HepG2 (cell line): ENCODE results near the gene AGR3. TPM values are rescaled to one million over a fixed set of nuclear protein-coding genes. Genes with fewer than 3 reads are reported as not detected.

Experiments
- ATAC-seq: fragments of 200-7000 bp; cut with Tn5 transposase; 3 replicates; pipeline ENCODE4 v1.9.1; 2020; ENCODE audit warnings: mild to moderate bottlenecking, moderate library complexity
- BruUV-seq: library from RNA; stranded (reverse); fragments of 400-500 nt; replicated peaks from 2 replicates; lab custom pipeline; 2021; lab: Mats Ljungman, UMichigan
- CTCF ChIA-PET: fragments of 300-600 bp; formaldehyde crosslinking; extraction: SDS; loops from one replicate; lab custom pipeline; 2021; ENCODE audit warnings: low total read pairs, inconsistent platforms, low intra/inter-chr PET ratio; lab: Yijun Ruan, JAX
- POLR2A ChIA-PET: fragments of 350-600 bp; sonication (Branson Sonifier 250); formaldehyde crosslinking; loops from one replicate; lab custom pipeline; 2020; ENCODE audit warnings: antibody characterized with exemption, inconsistent platforms; lab: Yijun Ruan, JAX
- DNase-seq: peaks from one replicate; pipeline ENCODE4 v3.0.0-alpha.2; 2015; ENCODE audit warnings: low spot score
- FAIRE-seq: peaks from 3 replicates; lab custom pipeline; 2011; peaks lifted over from hg19 to GRCh38; lab: Jason Lieb, UNC
- H2AFZ ChIP-seq: one replicate; pipeline ENCODE4 v1.6.1; 2011; ENCODE audit warnings: low read length, inconsistent platforms
- H3K27ac ChIP-seq: fragments of 300-600 bp; 3 replicates; pipeline ENCODE4 v1.8.0; 2011; ENCODE audit warnings: mixed run types, mild to moderate bottlenecking, mixed read lengths, low read length, inconsistent platforms; ENCODE audit not compliant: insufficient read depth; ENCODE audit errors: extremely low read length
- H3K27me3 ChIP-seq, 2 experiments: fragments of 200-600 bp in 1 of 2; 2 replicates in 1 of 2; 3 replicates in 1 of 2; pipeline versions ENCODE4 v1.6.0 to v1.8.0; 2011; ENCODE audit warnings: low read length in 2 of 2, mild to moderate bottlenecking in 2 of 2, moderate library complexity in 2 of 2, inconsistent platforms in 1 of 2; ENCODE audit not compliant: insufficient read depth in 2 of 2, control insufficient read depth in 1 of 2
- H3K36me3 ChIP-seq, 2 experiments: fragments of 200-600 bp in 1 of 2; replicated peaks in 1 of 2; 2 replicates in 1 of 2; 3 replicates in 1 of 2; pipeline versions ENCODE4 v1.5.1 to v1.8.0; 2011; ENCODE audit warnings: low read length in 2 of 2, inconsistent platforms in 1 of 2; ENCODE audit not compliant: insufficient read depth in 2 of 2, control insufficient read depth in 1 of 2
- H3K4me1 ChIP-seq: 2 replicates; pipeline ENCODE4 v1.5.1; 2012; ENCODE audit warnings: low read length, inconsistent platforms; ENCODE audit not compliant: insufficient read depth
- H3K4me2 ChIP-seq: 2 replicates; pipeline ENCODE4 v1.6.0; 2011; ENCODE audit warnings: low read depth, low read length, inconsistent platforms
- H3K4me3 ChIP-seq, 3 experiments: fragments of 200-600 bp in 1 of 3; sonication (generic), shearing (Covaris generic) in 1 of 3; replicated peaks in 1 of 3; 2 replicates each; pipeline ENCODE4 v1.5.1; 2011 to 2016; ENCODE audit warnings: low read length in 3 of 3, inconsistent platforms in 2 of 3, low read depth in 2 of 3, mild to moderate bottlenecking in 2 of 3, control low read depth in 1 of 3, mixed read lengths in 1 of 3; ENCODE audit not compliant: insufficient read depth in 1 of 3
- H3K79me2 ChIP-seq: one replicate; pipeline ENCODE4 v1.6.1; 2011; ENCODE audit warnings: low read length, inconsistent platforms; ENCODE audit not compliant: insufficient read depth
- H3K9ac ChIP-seq: 2 replicates; pipeline ENCODE4 v1.6.0; 2011; ENCODE audit warnings: mild to moderate bottlenecking, low read depth, low read length, inconsistent platforms; ENCODE audit not compliant: insufficient read depth
- H3K9me3 ChIP-seq: 2 replicates; pipeline ENCODE4 v1.5.1; 2012; ENCODE audit warnings: mild to moderate bottlenecking, low read length
- H4K20me1 ChIP-seq: 2 replicates; pipeline ENCODE4 v1.6.0; 2011; ENCODE audit warnings: inconsistent platforms, mild to moderate bottlenecking, low read length, moderate library complexity; ENCODE audit not compliant: insufficient read depth
- HIVEP1 ChIP-seq: sonication (generic); formaldehyde crosslinking; IDR thresholded peaks from 2 replicates; pipeline ENCODE4 v1.4.0; 2020; ENCODE audit warnings: mild to moderate bottlenecking, missing genetic modification reagents
- HOXA9 ChIP-seq: sonication (generic); formaldehyde crosslinking; IDR thresholded peaks from 2 replicates; pipeline ENCODE4 v1.8.1; 2022; ENCODE audit warnings: missing genetic modification reagents, mild to moderate bottlenecking, moderate library complexity, borderline replicate concordance
- TBX3 ChIP-seq: fragments of 450-650 bp; IDR thresholded peaks from 2 replicates; pipeline ENCODE4 v1.6.1; 2017; ENCODE audit warnings: antibody characterized with exemption, mild to moderate bottlenecking, inconsistent platforms, borderline replicate concordance
- U2AF2 ChIP-seq: fragments of 200-400 bp; formaldehyde crosslinking; IDR thresholded peaks from 2 replicates; pipeline ENCODE4 v1.6.1; 2017; ENCODE audit warnings: low read depth, mild to moderate bottlenecking, low read length
- ZFAT ChIP-seq: sonication (generic); formaldehyde crosslinking; conservative IDR thresholded peaks from 2 replicates; pipeline ENCODE4 v1.8.1; 2023; ENCODE audit warnings: missing genetic modification reagents, inconsistent platforms
- ZKSCAN8 ChIP-seq: IDR thresholded peaks from 2 replicates; pipeline ENCODE4 v1.6.1; 2016; ENCODE audit warnings: borderline replicate concordance, missing genetic modification reagents, missing compliant biosample characterization
- ZNF3 ChIP-seq: IDR thresholded peaks from 2 replicates; pipeline ENCODE4 v1.7.0; 2017; ENCODE audit warnings: inconsistent platforms
- ZNF83 ChIP-seq: sonication (generic); formaldehyde crosslinking; IDR thresholded peaks from 2 replicates; pipeline ENCODE4 v1.4.0; 2020; ENCODE audit warnings: missing genetic modification reagents, mild to moderate bottlenecking, borderline replicate concordance
- WGBS: methylation state at CpG from one replicate; pipeline ENCODE4 v1.1.6; 2017; ENCODE audit warnings: low lambda C conversion rate; 5-methylcytosine and 5-hydroxymethylcytosine counted together
- in situ Hi-C: cut with HindIII; loops from 2 replicates; pipeline ENCODE4 v1.10.0; 2017; ENCODE audit warnings: low pct_unique_long_range_greater_than_20kb; ENCODE audit not compliant: extremely low pct_ligation_motif_present
- intact Hi-C: fragments of 100-400 bp; cut with micrococcal nuclease; formaldehyde crosslinking; loops from one replicate; pipeline ENCODE4 v1.10.0; 2022; ENCODE audit not compliant: unreplicated experiment
- polyA plus RNA-seq, 8 experiments: library from polyadenylated mRNA; depleted of rRNA in 3 of 8; stranded (reverse) in 7 of 8; unstranded in 1 of 8; fragments of >200 nt; fragmentation: Illumina TruSeq in 4 of 8; extraction: Trizol in 4 of 8; gene quantifications; 2 replicates each; pipeline versions ENCODE4 v1.2.1 to v1.2.3, GENCODE V29; 2011 to 2016; ENCODE audit warnings: low read depth in 4 of 8, missing spikeins in 1 of 8, mixed read lengths in 1 of 8; ENCODE audit not compliant: insufficient read depth in 1 of 8
- total RNA-seq, 5 experiments: library from RNA; depleted of rRNA; stranded (reverse); fragments of >200 nt; fragmentation: Illumina TruSeq; extraction: Trizol; gene quantifications; 2 replicates each; pipeline ENCODE4 v1.2.3, GENCODE V29; 2016; ENCODE audit warnings: low read depth in 1 of 5
- TF ChIP-seq, protein P1 (sequence below): sonication (generic); formaldehyde crosslinking; IDR thresholded peaks from 2 replicates; pipeline ENCODE4 v1.5.1; 2020; ENCODE audit warnings: missing genetic modification reagents, mild to moderate bottlenecking, borderline replicate concordance
- TF ChIP-seq, protein P2 (sequence below): IDR thresholded peaks from 2 replicates; pipeline ENCODE4 v1.6.1; 2016; ENCODE audit warnings: missing genetic modification reagents, missing compliant biosample characterization
- TF ChIP-seq, protein P3 (sequence below): sonication (generic); formaldehyde crosslinking; IDR thresholded peaks from 2 replicates; pipeline ENCODE4 v1.4.0; 2020; ENCODE audit warnings: mild to moderate bottlenecking, missing genetic modification reagents
- TF ChIP-seq, protein P4 (sequence below): sonication (generic); formaldehyde crosslinking; IDR thresholded peaks from 2 replicates; pipeline ENCODE4 v1.8.1; 2023; ENCODE audit warnings: mild to moderate bottlenecking, missing genetic modification reagents
- TF ChIP-seq, protein P5 (sequence below): sonication (generic); formaldehyde crosslinking; IDR thresholded peaks from 2 replicates; pipeline ENCODE4 v1.8.0; 2022; ENCODE audit warnings: mild to moderate bottlenecking, missing genetic modification reagents, moderate library complexity

Gene AGR3
- total and polyA plus RNA-seq, 2 of the 13 experiments (the other 11 are each of a cell fraction or from before 2014, with no cell fraction given): not detected

DNA sequence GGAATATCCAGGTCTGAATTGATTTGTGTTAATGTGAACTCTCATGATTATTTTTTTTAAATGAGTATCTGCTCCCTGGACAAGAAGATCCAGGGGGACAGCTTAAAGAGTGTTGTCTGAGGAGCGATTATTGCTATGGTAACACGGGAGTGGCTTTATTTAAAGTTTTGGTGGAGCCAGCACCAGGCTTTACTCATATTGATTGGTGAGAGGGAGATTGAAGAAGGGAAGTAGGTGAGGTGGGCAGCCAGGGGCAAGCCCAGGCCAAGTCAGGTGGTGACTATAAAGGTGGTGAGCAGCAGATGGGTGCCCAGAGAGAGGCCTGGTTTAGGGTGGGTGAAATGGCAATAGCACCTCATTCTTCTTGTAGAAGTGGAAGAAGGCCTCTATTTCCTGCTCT lies 66.8 kb downstream of the AGR3 start:
- no peak overlapping the region for H3K4me3 ChIP-seq
- H3K4me1 ChIP-seq: no peaks in the 10 kb centered on the region
- H3K9me3 ChIP-seq: no peaks in the 10 kb centered on the region
- POLR2A ChIA-PET: no interaction called here
- CTCF ChIA-PET: no interaction called here
- no peaks in the 10 kb centered on the region for H3K79me2 ChIP-seq
- H4K20me1 ChIP-seq: no peaks in the 10 kb centered on the region
- in situ Hi-C loops (no loop called here), intact Hi-C loops (no loop called here)
- WGBS: 50% methylated on average over 2 of the region's 2 CpGs
- no peak overlapping the region for H2AFZ ChIP-seq
- no peaks in the 10 kb centered on the region for H3K36me3 ChIP-seq
- no TSS peak for BruUV-seq
- H3K4me2 ChIP-seq: no peak overlapping the region
- TF ChIP-seq ZNF3 (CRISPR knock-in tag) (no peak), HOXA9 (CRISPR knock-in tag) (no peak), ZNF83 (no peak), TBX3 (no peak), U2AF2 (no peak), ZFAT (CRISPR knock-in tag) (no peak), HIVEP1 (CRISPR knock-in tag) (no peak), ZKSCAN8 (CRISPR knock-in tag) (no peak)
- TF ChIP-seq, protein P1, sequence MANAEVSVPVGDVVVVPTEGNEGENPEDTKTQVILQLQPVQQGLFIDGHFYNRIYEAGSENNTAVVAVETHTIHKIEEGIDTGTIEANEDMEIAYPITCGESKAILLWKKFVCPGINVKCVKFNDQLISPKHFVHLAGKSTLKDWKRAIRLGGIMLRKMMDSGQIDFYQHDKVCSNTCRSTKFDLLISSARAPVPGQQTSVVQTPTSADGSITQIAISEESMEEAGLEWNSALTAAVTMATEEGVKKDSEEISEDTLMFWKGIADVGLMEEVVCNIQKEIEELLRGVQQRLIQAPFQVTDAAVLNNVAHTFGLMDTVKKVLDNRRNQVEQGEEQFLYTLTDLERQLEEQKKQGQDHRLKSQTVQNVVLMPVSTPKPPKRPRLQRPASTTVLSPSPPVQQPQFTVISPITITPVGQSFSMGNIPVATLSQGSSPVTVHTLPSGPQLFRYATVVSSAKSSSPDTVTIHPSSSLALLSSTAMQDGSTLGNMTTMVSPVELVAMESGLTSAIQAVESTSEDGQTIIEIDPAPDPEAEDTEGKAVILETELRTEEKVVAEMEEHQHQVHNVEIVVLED (CRISPR knock-in tag): no peak
- TF ChIP-seq, protein P2, sequence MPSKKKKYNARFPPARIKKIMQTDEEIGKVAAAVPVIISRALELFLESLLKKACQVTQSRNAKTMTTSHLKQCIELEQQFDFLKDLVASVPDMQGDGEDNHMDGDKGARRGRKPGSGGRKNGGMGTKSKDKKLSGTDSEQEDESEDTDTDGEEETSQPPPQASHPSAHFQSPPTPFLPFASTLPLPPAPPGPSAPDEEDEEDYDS (CRISPR knock-in tag): no peak
- TF ChIP-seq, protein P3, sequence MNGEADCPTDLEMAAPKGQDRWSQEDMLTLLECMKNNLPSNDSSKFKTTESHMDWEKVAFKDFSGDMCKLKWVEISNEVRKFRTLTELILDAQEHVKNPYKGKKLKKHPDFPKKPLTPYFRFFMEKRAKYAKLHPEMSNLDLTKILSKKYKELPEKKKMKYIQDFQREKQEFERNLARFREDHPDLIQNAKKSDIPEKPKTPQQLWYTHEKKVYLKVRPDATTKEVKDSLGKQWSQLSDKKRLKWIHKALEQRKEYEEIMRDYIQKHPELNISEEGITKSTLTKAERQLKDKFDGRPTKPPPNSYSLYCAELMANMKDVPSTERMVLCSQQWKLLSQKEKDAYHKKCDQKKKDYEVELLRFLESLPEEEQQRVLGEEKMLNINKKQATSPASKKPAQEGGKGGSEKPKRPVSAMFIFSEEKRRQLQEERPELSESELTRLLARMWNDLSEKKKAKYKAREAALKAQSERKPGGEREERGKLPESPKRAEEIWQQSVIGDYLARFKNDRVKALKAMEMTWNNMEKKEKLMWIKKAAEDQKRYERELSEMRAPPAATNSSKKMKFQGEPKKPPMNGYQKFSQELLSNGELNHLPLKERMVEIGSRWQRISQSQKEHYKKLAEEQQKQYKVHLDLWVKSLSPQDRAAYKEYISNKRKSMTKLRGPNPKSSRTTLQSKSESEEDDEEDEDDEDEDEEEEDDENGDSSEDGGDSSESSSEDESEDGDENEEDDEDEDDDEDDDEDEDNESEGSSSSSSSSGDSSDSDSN (CRISPR knock-in tag): no peak
- TF ChIP-seq, protein P4, sequence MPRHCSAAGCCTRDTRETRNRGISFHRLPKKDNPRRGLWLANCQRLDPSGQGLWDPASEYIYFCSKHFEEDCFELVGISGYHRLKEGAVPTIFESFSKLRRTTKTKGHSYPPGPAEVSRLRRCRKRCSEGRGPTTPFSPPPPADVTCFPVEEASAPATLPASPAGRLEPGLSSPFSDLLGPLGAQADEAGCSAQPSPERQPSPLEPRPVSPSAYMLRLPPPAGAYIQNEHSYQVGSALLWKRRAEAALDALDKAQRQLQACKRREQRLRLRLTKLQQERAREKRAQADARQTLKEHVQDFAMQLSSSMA (CRISPR knock-in tag): no peak
- TF ChIP-seq, protein P5, sequence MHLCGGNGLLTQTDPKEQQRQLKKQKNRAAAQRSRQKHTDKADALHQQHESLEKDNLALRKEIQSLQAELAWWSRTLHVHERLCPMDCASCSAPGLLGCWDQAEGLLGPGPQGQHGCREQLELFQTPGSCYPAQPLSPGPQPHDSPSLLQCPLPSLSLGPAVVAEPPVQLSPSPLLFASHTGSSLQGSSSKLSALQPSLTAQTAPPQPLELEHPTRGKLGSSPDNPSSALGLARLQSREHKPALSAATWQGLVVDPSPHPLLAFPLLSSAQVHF (CRISPR knock-in tag): no peak
- TF ChIP-seq, all 625 proteins: peak for 0
- Histone ChIP-seq H3K27ac (no peak overlapping the region), H3K9ac (no peak overlapping the region), H3K27me3 (no peaks in the 10 kb centered on the region; a peak in 2 of 5 replicates)
- FAIRE-seq (no peak), DNase-seq (no peak), ATAC-seq (no peak)
